Measurements from ENCODE around the gene VPREB3.

VPREB3 gene, protein sequence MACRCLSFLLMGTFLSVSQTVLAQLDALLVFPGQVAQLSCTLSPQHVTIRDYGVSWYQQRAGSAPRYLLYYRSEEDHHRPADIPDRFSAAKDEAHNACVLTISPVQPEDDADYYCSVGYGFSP

DNA sequence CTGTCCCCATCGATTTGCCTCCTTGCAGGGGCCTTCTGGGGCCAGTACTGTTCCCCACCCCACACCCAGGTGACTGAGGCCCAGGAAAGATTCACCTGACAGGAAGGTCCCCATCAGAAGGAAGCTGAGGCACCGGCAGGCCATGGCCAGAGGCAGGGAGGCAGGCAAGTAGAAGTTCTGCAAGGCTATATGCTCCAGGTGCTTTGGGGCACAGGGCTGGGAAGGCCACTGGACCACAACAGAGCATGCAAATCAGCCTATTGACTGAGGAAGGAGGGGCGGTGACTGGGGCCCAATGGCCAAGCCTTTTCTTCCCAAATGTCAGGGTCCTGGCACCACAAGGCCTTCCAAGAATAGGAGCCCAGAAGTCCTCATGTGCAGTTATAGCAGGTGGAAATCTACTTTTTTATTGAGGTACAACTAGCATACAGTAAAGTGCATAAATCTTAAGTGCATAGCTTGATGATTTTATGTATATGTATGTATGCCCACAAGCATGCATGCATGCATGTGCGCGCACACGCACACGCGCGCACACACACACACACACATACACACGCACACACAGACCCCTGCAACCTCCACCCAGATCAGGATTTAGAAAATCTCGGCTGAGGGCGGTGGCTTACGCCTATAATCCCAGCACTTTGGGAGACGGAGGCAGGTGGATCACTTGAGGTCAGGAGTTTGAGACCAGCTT lies at the start of gene VPREB3:
VPREB3 (minus strand) TSS at position 206 of the 700 bp plus-strand sequence; CDS start at position 144, 62 bp downstream.
- DNase-seq: no peak

DNA sequence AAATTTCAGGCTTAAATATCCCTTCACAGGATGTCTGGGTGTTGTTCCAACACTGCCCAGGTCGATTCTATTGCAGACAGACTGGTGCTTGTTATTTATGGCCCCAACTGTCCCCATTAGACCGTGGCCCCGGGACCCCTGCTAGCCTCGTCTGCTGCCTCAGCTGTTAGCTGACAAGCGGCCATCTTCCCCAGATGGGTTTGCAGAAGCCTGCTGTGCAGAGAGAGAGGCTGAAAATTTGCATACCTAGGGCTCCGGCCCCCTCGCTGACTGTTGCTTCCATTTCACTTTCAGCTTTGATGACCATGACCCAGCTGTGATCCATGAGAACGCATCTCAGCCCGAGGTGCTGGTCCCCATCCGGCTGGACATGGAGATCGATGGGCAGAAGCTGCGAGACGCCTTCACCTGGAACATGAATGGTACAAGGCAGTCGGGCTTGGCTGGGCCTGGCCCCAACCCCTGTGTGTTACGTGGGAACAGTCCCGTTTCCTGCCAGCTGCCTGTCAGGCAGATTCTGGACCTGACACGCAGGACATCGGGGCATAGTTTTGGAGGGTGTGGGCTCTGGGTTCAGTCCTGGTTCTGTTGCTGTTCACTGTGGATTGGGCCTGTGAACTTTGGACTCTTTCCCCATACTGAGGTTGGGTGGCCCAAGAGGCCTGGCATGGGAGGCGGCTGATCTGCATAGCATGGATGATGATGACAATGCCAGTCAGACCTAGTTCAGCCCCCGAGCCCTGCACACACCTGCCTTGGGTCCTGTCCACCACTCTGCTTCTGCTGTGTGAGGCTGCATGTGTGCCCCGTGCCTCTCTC lies 49.0 kb upstream of the VPREB3 start:
- no peak for DNase-seq

DNA sequence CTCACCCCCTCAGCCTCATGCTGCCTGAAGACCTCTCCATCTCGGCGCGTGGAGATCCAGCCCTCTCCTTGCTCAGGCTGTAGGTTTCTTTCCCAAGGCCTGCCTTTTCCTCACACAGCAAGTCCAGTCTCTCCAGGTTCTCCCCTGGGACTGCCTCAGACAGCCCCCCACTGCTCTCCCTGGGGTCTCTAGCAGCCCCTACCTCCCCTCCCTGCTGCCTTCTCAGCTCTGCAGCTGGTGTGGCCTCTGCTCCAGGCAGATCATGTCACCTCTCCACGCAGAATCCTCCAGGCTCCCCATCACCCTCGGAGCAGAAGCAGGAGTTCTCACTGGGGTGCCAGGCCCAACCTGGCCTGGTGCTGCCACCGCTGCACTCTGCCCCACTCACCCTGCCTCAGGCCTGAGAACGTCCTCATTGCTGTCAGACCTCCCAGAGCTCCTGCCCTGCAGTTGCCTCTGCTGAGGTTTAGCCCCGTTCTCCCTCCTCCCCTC lies 47.7 kb upstream of the VPREB3 start:
- DNase-seq: no peak

DNA sequence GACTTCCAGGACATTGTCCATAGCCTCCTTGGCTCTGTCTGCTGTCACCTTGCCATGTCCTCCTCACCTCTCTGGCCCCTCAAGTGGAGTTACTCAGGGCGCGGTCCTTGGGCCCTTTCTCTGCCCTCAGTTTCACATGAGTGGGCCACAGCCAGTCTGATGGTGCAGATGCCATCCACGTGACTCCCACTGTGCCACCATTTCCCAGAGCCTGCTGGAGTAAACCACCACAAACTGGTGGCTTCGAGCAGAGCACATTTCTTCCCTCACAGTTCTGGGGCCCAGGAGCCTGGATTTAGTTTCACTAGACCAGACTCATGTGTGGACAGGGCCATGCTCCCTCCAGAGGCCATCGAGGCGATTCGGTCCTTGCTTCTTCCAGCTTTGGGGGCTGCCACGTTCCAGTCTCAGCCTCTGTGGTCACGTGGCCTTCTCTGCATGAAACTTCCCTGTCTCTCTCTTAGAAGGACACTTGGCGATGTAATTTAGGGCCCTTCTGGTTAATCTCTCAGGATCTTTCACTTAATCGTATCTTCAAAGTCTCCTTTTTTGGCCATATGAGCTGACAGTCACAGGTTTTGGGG lies 47.1 kb upstream of the VPREB3 start:
- no peak for DNase-seq

DNA sequence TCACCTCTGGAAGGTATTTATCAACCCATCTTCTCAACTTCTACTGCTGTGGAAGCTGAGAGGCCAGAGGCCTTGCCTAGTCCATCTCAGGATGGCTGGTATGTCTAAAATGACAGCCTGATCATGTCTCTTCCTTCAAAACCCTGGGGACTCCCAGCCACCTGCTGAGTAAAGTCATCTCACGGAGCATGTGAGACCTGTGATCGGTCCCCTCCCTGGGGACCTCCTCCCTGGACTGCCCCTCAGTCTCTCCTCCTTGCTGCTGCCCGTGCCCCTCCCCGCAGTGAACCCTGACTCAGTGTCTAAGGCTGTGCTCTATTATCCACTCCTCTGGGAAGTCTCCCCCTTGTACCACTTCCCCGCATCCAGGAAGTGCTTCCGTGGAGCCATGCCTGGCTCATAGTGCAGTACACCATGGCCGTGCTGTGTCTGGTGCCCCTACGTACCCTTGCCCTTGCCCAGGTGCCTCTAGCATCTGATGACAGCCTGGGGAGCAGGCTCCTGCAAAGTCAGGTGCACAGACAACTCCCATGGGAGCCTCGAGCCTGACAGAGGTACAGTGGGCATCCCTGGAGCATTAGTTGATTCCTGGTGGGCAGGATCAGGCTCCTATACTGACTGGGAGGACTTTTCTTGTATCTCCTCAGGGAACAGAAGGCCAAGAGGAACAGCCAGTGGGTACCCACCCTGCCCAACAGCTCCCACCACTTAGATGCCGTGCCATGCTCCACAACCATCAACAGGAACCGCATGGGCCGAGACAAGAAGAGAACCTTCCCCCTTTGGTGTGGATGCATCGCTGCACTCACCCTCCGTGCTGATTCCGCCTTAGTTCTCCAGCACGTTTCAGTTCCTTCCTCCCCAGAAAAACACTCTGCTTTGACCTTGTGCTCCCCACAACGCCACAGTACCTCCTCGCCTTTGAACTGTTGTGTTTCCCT lies 46.3 kb upstream of the VPREB3 start:
- no peak for DNase-seq

DNA sequence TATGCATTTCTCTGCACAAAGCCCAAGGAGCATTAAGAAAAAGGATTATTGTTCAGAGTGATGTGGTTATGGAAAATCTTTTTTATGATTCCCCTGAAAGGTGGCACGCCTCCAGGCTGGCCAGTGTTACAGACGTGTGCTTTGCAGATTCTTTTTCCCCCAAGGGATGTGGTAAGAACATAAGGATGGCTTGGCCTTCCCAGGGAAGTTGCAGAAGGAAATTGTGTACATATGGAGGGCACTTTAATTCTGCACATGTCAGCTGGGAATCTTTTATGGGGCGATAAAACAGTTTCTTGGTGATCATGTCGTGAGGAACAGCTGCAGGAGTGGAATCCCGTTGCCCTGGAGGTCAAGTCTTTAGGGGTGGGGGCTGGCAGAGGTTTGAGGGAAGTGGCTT lies 42.2 kb upstream of the VPREB3 start:
- no peak for DNase-seq

DNA sequence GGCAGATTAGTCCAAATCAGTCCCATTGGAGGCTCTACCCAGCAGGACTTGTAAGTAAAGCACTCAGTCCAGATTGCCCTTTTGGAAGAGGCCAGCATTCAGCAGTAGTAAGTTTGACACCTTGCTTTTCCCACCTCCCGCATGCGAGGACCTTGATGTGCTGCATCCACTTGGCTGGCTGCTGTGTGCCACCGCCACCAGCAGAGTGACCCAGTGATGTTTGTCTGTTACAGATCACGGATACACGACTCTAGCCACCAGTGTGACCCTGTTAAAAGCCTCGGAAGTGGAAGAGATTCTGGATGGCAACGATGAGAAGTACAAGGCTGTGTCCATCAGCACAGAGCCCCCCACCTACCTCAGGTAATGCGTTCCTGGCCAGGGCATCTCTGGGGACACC lies 39.1 kb upstream of the VPREB3 start:
- DNase-seq: no peak

DNA sequence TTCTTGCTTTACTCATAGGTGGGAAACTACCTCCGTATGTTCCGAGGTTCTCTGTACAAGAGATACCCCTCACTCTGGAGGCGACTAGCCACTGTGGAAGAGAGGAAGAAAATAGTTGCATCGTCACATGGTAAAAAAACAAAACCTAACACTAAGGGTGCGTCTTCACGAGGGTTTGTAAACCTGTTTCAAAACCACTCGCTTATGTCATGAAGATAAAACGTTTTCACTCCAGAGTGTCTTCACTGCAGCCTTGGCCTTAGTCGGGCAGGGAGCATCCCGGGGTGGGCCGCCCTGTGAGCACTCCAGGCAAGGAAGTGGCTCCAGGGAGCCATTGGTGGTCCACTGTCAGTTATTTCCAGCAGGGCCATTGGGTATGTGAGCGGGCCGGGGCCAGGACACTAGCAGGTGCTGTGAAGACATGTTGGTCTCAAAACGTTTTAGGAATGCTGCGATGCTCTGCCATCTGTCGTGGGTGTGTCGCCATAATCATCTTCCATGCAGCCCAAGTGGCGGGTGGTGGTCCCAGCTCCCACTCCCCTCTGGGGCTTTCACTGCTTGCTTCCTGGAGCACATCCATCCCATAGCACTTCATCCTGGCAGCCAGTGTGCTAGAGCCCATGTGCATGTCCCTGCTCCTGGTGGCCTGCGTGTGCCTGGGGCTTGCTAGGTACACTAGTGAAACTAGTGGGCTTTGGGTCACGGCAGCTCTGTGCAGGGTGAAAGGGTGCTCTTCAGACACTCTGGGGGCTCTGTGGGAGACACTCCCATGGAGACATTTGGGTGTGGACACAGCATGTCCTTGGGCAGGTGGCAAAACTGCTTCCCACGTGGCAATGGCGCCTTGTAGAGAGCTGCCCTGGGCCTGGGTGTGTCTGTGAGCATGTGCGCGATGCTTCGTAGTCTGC lies 37.8 kb upstream of the VPREB3 start:
- DNase-seq: no peak

DNA sequence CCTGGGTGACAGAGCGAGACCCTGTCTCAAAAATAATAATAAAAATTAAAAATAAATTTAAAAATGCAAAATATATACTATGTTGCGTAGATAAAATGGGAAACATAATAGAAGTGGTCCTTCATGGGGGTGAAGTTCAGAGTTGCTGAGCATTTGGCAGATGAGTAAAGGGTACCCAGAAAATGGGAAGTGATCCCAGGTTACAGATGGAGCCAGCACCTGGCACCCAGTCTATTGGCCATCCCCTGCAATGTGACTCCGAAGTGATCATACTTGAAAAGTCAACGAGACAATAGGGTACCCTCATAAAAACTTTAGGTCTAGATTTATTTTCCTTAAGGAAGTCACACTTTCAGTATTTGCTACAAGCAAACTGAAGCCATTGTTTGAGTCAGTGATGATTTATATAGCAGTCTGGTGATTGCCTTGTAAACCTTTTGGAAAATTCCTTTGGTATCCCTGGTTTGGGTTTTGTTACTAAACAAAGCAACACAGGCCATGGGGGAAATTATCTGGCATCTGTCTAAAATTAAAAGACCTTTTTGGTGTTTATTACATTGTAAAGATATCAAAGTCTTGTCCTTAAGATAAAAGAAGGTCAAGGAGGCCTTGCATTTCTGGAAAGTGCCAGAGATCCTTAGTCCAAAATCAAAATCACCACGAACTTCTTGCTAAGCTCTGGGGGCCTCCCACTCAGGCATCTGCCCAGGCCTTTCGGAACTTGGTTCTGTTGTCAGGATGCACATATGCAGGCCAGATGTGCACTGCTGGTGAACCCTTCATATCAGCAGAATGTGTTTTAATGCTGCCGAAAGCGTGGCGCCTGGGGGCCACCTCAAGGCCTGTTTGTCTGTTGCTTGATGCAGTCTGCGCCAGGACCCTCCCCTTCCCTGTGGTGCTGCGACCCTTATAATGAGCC lies 36.9 kb upstream of the VPREB3 start:
- no peak for DNase-seq

DNA sequence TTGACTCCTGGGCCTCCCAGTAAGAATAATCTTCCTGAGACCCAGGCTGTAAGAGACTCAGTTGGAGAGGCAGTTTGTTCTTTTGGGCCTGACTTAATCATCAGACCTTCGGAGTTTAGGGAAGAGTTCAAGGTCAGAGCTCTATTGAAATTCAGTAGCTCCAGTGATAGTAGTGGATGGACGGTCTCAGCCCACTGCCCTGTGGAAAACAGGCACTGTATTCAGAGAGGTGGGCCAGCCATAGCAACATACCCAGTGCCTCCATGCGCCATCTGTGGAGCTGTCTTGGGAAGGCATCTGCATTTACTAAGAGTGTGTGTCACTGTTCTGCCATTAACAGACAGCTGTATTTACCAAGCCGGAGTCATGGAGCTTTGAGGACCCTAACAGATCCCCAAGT lies 35.4 kb upstream of the VPREB3 start:
- DNase-seq: no peak

DNA sequence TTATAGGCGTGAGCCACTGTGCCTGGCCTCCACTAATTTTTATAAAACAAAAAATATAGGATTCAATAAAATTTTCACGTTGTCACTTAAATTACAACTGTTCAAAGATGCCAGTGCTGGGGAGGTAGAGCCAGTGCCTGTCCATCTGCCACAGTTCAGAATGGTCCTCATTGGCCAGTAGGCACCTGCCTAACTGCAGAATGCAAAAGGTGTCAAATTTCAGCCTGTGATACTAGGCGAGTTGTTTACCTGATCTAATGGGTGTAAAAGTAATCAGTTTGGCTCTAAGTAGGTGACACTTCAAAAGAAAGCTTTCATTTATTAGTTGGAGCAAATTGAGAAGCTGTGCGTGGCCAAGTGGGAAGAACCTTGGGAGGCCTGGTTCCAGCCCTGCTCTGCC lies 34.9 kb upstream of the VPREB3 start:
- DNase-seq: peak; percentile 27

DNA sequence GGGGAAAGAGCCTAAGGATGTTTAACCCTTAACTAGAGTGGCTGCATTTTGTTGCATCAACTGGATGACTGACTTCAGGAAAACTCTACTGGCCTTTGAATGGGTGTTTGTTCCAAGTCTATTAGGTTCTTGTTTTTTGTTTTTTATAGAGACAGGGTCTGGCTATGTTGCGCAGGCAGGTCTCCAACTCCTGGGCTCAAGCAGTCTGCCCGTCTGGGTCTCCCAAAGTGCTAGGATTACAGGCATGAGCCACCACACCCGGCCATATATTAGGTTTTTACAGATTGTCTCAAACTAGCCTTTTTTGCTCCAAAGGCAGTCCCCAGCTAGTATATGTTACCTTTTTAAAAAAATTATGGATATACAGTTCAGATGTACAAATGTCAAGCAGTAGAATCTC lies 33.7 kb upstream of the VPREB3 start:
- DNase-seq: no peak

DNA sequence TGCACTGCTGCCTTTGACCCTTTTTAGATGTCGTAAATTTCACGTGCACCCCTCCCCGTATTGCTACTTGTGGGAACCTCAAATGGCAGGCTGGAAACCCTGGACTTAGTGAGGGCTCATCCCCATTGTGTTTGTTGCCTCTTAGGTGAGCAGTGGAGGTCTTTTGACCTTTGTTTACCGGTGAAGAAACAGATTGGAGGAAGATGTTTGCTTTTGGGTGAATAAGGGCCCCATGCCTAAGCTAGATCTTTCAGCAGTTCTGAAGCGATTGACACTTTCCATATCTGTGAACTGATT lies 33.3 kb upstream of the VPREB3 start:
- DNase-seq: no peak

DNA sequence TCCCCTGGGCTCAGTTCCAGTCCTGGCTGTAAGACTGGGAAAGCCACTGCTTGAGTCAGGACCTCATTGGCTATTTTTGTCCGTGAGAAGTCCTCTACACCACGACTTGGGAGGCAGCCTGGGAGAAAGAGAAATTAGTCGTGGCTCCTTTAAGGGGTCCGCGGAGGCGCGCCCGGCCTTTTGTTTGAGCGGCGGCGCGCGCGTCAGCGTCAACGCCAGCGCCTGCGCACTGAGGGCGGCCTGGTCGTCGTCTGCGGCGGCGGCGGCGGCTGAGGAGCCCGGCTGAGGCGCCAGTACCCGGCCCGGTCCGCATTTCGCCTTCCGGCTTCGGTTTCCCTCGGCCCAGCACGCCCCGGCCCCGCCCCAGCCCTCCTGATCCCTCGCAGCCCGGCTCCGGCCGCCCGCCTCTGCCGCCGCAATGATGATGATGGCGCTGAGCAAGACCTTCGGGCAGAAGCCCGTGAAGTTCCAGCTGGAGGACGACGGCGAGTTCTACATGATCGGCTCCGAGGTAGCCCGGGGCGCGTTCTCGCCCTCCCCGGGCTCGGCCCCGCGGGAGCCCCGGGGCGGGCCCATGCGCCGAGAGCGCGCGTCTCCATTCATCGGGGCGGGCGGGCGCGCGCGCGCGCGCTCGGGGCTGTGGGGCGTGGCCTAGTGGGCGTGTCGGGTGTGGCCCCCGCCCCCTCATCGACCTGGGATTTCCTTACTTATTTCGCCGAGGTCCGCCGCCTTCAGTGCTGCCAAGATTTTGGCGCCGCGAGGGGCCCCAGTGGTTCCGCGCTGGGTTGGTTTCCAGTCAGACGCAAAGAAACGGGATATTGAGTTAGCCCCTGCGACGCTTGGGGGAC lies 32.8 kb upstream of the VPREB3 start, which contains the start of gene SMARCB1:
SMARCB1 (plus strand) TSS at position 215 of the 848 bp plus-strand sequence; CDS start at position 419, 204 bp downstream.
- DNase-seq: peak; percentile 63

DNA sequence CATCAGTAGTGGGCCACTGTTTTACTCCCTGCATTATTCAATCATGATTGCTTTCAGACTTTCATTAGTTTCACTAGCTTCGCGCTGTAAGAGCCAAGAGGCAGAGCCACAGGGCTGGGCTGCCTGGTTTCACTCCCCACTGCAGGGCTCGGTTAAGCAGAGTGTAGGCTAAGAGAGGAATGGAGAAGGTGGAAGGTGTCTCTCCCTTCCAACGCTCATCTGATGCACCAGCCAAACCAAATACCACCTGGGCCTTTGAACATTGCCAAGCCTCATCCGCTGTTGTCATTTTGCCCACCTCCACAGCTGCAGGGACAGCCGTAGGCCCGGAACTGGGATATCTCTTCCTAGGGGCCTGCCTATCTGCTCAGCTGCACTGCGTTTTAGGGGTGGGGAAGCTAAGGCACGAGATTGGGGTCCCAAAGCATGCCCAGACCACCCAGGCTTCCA lies 32.1 kb upstream of the VPREB3 start:
- no peak for DNase-seq

DNA sequence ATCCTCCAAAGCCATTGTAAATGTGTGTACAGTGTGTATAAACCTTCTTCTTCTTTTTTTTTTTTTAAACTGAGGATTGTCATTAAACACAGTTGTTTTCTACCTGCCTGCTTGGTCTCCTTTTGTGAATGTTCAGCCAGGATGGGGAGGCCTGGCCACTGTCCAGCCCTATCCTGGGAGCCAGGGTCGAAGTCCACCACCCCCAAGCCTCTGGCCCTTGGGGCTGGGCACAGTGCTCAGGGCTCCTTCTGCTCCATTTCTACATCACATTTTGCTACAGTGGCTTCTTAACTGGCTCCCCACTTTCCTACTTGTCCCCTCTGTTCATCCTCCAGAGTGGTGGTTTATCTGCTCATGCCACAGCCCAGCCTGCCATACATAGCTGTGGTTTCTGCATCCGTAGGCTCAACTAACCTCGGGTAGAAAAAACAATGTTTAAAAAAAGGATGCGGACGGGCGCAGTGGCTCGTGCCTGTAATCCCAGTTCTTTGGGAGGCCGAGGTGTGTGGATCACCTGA lies 30.0 kb upstream of the VPREB3 start:
- no peak for DNase-seq

DNA sequence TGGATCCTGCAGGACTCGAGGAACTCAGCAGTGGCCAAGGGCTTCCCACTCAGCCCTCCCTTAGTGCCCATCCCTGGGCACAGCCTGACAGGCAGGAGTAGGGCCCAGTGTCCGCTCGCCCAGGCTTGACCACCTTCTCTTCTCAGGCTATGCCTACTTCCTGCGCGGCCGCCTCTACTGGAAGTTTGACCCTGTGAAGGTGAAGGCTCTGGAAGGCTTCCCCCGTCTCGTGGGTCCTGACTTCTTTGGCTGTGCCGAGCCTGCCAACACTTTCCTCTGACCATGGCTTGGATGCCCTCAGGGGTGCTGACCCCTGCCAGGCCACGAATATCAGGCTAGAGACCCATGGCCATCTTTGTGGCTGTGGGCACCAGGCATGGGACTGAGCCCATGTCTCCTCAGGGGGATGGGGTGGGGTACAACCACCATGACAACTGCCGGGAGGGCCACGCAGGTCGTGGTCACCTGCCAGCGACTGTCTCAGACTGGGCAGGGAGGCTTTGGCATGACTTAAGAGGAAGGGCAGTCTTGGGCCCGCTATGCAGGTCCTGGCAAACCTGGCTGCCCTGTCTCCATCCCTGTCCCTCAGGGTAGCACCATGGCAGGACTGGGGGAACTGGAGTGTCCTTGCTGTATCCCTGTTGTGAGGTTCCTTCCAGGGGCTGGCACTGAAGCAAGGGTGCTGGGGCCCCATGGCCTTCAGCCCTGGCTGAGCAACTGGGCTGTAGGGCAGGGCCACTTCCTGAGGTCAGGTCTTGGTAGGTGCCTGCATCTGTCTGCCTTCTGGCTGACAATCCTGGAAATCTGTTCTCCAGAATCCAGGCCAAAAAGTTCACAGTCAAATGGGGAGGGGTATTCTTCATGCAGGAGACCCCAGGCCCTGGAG lies 29.3 kb upstream of the VPREB3 start:
- DNase-seq: no peak

DNA sequence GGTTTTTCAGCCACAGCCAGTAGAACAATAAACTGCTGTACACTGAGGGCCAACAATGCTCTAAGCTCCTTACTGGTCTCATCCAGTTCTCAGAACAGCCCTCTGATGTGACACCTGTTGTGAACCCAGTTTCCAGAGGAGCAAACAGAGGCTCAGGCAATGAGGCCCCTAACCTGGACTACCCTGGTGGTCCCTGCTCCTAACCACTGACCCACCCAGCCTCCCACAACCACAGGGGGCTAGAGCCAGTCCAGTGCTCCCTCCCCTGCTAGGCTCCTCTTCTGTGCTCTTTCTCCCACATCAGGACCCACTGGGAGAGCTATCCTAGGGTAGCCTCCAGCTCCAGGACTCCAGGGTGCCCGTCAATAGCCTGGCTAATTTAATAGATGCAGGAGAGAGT lies 28.5 kb upstream of the VPREB3 start:
- no peak for DNase-seq

All from NCI-H2107 (cell line).